Measurements from ENCODE around the gene C19orf53.

DNA sequence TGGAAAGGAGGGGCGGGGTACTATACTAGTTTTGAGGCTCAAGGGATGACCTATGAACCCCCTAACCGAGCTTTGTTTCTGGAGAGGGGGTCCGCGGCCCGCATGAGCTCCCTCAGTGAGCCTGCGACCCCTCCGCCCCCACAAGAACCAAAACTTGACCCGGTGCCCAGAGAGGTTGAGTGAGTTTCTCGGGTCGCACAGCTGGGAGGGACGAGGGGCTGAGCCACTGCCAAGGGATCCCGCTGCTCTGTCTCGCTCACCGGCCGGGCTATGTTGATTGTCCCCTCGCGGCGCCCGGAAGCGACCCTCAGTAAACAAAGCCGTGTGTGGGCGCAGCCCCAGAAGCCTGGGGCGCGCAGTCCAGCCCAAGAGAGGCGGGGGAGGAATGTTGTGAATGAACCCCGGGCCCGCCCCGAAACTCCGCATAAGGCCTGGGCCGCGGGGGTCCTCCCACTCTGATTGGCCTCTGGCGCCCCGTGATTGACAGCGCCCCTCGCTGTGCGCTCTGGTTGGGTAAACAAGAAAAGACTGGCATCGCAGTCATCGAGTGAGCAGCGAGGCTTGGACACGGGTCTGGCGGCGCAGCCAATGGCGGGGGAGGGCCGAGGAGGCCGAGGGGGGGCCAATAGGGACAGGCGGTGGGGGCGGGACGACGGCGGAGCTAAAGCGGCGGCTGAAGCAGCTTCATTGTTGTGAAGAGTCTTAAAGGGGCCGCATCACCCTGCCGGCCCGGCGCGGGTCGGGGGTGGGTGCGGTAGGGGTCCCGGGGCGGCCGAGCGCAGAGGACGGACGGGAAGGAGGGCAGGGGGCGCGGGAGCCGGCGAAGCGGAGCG lies 20.7 kb downstream of the C19orf53 start, which contains the start of gene ZSWIM4:
- TF ChIP-seq, protein P1, sequence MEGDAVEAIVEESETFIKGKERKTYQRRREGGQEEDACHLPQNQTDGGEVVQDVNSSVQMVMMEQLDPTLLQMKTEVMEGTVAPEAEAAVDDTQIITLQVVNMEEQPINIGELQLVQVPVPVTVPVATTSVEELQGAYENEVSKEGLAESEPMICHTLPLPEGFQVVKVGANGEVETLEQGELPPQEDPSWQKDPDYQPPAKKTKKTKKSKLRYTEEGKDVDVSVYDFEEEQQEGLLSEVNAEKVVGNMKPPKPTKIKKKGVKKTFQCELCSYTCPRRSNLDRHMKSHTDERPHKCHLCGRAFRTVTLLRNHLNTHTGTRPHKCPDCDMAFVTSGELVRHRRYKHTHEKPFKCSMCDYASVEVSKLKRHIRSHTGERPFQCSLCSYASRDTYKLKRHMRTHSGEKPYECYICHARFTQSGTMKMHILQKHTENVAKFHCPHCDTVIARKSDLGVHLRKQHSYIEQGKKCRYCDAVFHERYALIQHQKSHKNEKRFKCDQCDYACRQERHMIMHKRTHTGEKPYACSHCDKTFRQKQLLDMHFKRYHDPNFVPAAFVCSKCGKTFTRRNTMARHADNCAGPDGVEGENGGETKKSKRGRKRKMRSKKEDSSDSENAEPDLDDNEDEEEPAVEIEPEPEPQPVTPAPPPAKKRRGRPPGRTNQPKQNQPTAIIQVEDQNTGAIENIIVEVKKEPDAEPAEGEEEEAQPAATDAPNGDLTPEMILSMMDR (IDR thresholded peaks at IDR 0.05; ENCODE audit: borderline replicate concordance, extremely low read depth, low read length, poor library complexity, severe bottlenecking): no peak
- no peak for TF ChIP-seq EZH2 (IDR thresholded peaks at IDR 0.05; ENCODE audit: borderline replicate concordance, low read depth, low read length, severe bottlenecking)

All from DND-41 (cell line).